ENCODE measurements around the gene CHRNB1. TPM values are rescaled to one million over a fixed set of nuclear protein-coding genes. Genes with fewer than 3 reads are reported as not detected.

CHRNB1 gene
- total RNA-seq, 3 donors from 2014 or later = 8.5 to 11.8 (median 11.7) TPM

- no peaks in the 10 kb centered on the region for H3K36me3 ChIP-seq
- no peaks in the 10 kb centered on the region for H3K27me3 ChIP-seq
- TF ChIP-seq POLR2AphosphoS5 (IDR thresholded peaks at IDR 0.05) (no peak), POLR2A (IDR thresholded peaks at IDR 0.05) (no peak)
- TF ChIP-seq, protein P1, sequence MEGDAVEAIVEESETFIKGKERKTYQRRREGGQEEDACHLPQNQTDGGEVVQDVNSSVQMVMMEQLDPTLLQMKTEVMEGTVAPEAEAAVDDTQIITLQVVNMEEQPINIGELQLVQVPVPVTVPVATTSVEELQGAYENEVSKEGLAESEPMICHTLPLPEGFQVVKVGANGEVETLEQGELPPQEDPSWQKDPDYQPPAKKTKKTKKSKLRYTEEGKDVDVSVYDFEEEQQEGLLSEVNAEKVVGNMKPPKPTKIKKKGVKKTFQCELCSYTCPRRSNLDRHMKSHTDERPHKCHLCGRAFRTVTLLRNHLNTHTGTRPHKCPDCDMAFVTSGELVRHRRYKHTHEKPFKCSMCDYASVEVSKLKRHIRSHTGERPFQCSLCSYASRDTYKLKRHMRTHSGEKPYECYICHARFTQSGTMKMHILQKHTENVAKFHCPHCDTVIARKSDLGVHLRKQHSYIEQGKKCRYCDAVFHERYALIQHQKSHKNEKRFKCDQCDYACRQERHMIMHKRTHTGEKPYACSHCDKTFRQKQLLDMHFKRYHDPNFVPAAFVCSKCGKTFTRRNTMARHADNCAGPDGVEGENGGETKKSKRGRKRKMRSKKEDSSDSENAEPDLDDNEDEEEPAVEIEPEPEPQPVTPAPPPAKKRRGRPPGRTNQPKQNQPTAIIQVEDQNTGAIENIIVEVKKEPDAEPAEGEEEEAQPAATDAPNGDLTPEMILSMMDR (IDR thresholded peaks at IDR 0.05) = no peak
- H3K4me1 ChIP-seq = no peaks in the 10 kb centered on the region
- intact Hi-C loops (cut with DNase I; ENCODE audit: low total_unique reads) = no loop called here
- H3K4me3 ChIP-seq = no peak overlapping the region
- H3K9me3 ChIP-seq = no peaks in the 10 kb centered on the region
- DNase-seq (ENCODE audit: low spot score in 2 of 2) = no peak
- no peak overlapping the region for H3K27ac ChIP-seq
These were observed 21.2 kb upstream of the CHRNB1 start for GRCh38 chr17:7423679-7424078.

GRCh38 chr17:7425316-7425715 is 19.5 kb upstream of the CHRNB1 start, which contains the start of gene SPEM2:
SPEM2 (plus strand) TSS chr17:7425616; CDS start chr17:7425689, 73 bp downstream.
- H3K4me1 ChIP-seq = no peaks in the 10 kb centered on the region
- intact Hi-C loops (cut with DNase I; ENCODE audit: low total_unique reads) = no loop called here
- H3K27me3 ChIP-seq = no peaks in the 10 kb centered on the region
- H3K4me3 ChIP-seq = no peak within 1 kb of the TSS
- no peak within 1 kb of the TSS for H3K27ac ChIP-seq
- no peaks in the 10 kb centered on the region for H3K9me3 ChIP-seq
- DNase-seq (ENCODE audit: low spot score in 2 of 2) = no peak
- H3K36me3 ChIP-seq = no peaks in the 10 kb centered on the region
- TF ChIP-seq POLR2AphosphoS5 (IDR thresholded peaks at IDR 0.05) (no peak), POLR2A (IDR thresholded peaks at IDR 0.05) (no peak)
- TF ChIP-seq, protein P1 (IDR thresholded peaks at IDR 0.05) = no peak

GRCh38 chr17:7425756-7426155 is 19.1 kb upstream of the CHRNB1 start:
- H3K9me3 ChIP-seq = no peaks in the 10 kb centered on the region
- H3K36me3 ChIP-seq = no peaks in the 10 kb centered on the region
- DNase-seq (ENCODE audit: low spot score in 2 of 2) = no peak
- TF ChIP-seq POLR2AphosphoS5 (IDR thresholded peaks at IDR 0.05) (no peak), POLR2A (IDR thresholded peaks at IDR 0.05) (no peak)
- TF ChIP-seq, protein P1 (IDR thresholded peaks at IDR 0.05) = no peak
- intact Hi-C loops (cut with DNase I; ENCODE audit: low total_unique reads) = no loop called here
- no peak overlapping the region for H3K4me3 ChIP-seq
- H3K4me1 ChIP-seq = no peaks in the 10 kb centered on the region
- no peak overlapping the region for H3K27ac ChIP-seq
- no peaks in the 10 kb centered on the region for H3K27me3 ChIP-seq

DNA sequence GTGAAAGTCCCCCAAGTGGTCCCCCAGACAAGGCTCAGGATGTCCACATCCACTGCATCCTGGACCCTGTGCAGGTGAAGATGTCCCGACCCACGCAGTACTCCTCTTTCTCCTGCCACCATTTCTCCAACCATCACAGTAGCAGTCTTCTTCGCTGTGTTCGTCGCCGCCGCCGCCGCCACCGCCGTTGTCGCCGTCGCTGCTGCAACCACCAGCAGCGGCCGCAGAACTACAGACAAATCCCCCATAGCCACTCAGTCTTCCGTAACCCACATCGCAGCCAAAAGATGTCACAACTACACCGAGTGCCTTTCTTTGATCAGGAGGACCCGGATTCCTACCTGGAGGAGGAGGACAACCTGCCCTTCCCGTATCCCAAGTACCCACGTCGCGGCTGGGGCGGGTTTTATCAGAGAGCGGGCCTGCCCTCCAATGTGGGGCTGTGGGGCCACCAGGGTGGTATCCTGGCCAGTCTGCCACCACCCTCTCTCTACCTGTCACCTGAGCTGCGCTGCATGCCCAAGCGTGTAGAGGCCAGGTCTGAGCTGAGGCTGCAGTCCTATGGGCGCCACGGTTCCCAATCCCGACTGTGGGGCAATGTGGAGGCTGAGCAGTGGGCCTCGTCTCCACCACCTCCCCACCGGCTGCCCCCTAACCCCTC is 18.5 kb upstream of the CHRNB1 start:
- TF ChIP-seq, protein P1 (IDR thresholded peaks at IDR 0.05) = no peak
- no peak for TF ChIP-seq POLR2AphosphoS5 (IDR thresholded peaks at IDR 0.05)
- no peak for TF ChIP-seq POLR2A (IDR thresholded peaks at IDR 0.05)
- Histone ChIP-seq H3K36me3 (no peaks in the 10 kb centered on the region), H3K27ac (no peak overlapping the region), H3K27me3 (no peaks in the 10 kb centered on the region), H3K4me1 (no peaks in the 10 kb centered on the region), H3K9me3 (no peaks in the 10 kb centered on the region), H3K4me3 (no peak overlapping the region)
- intact Hi-C loops (cut with DNase I; ENCODE audit: low total_unique reads) = no loop called here
- DNase-seq (ENCODE audit: low spot score in 2 of 2) = no peak

GRCh38 chr17:7426896-7427489 is 17.9 kb upstream of the CHRNB1 start:
- Histone ChIP-seq H3K9me3 (no peaks in the 10 kb centered on the region), H3K27ac (no peak overlapping the region), H3K4me3 (no peak overlapping the region), H3K36me3 (no peaks in the 10 kb centered on the region), H3K27me3 (no peaks in the 10 kb centered on the region), H3K4me1 (no peaks in the 10 kb centered on the region)
- TF ChIP-seq POLR2AphosphoS5 (IDR thresholded peaks at IDR 0.05) (no peak), POLR2A (IDR thresholded peaks at IDR 0.05) (no peak)
- TF ChIP-seq, protein P1 (IDR thresholded peaks at IDR 0.05) = no peak
- intact Hi-C loops (cut with DNase I; ENCODE audit: low total_unique reads) = loop anchor here (1.0 kb wide), 1 partner anchor 41 kb away; no protein-coding TSS in a partner anchor
- DNase-seq (ENCODE audit: low spot score in 2 of 2) = no peak
